GM12875 (cell line): Measurements from ENCODE around the gene MAP1LC3B2.

Source experiments
- H3K4me3 ChIP-seq: one replicate; pipeline ENCODE4 v1.5.1; 2011; ENCODE audit warnings: low read depth, low read length, control low read depth
- CTCF ChIP-seq: IDR thresholded peaks from 2 replicates; pipeline ENCODE4 v1.5.1; 2011; ENCODE audit warnings: low read depth, mild to moderate bottlenecking, control low read depth, inconsistent platforms, low read length, moderate library complexity, borderline replicate concordance; ENCODE audit not compliant: insufficient read depth

MAP1LC3B2 gene

GRCh38 chr12:116529686-116530085, 29.5 kb upstream of the MAP1LC3B2 start:
- no peak overlapping the region for H3K4me3 ChIP-seq
- no peak for TF ChIP-seq CTCF

- no peak overlapping the region for H3K4me3 ChIP-seq
- TF ChIP-seq CTCF, result no peak
Measured at GRCh38 chr12:116532428-116532827, 26.8 kb upstream of the MAP1LC3B2 start.

- no peak for TF ChIP-seq CTCF
- H3K4me3 ChIP-seq, result no peak overlapping the region
Measured at GRCh38 chr12:116532986-116533342, 26.2 kb upstream of the MAP1LC3B2 start.

- no peak for TF ChIP-seq CTCF
- peak overlapping the region; percentile 67 for H3K4me3 ChIP-seq
Measured at GRCh38 chr12:116533343-116534251, 25.6 kb upstream of the MAP1LC3B2 start.

GRCh38 chr12:116534311-116535121, 24.7 kb upstream of the MAP1LC3B2 start:
- TF ChIP-seq CTCF, result no peak
- H3K4me3 ChIP-seq, result peak overlapping the region; percentile 31

GRCh38 chr12:116535241-116535640, 23.9 kb upstream of the MAP1LC3B2 start:
- no peak for TF ChIP-seq CTCF
- no peak overlapping the region for H3K4me3 ChIP-seq
